Memory B cell (primary cell): Measurements from ENCODE around the gene FCGR3A.
A peak's percentile ranks its signal among the peaks of the same experiment; 100 is the strongest.
"Not testable (repeated sequence)": the region's sequence is repeated elsewhere in the genome, so short reads cannot be mapped to it uniquely, and the experiment has no call there.

ENCODE experiments used
- ATAC-seq: fragments of 150-1000 bp; cut with Tn5 transposase; 2 replicates; pipeline ENCODE4 v1.10.0; 2021; ENCODE audit warnings: low read depth, mild to moderate bottlenecking, moderate library complexity
- DNase-seq, 2 donors: peaks; one replicate each; pipeline ENCODE4 v3.0.0; 2022; ENCODE audit warnings: low spot score in 2 of 2
- H3K27ac Mint-ChIP-seq: one replicate; pipeline ENCODE4 v1.8.0; 2022; ENCODE audit warnings: mild to moderate bottlenecking, moderate library complexity, mixed read lengths
- H3K27me3 Mint-ChIP-seq: one replicate; pipeline ENCODE4 v1.8.0; 2022; ENCODE audit warnings: mixed read lengths
- H3K36me3 Mint-ChIP-seq: one replicate; pipeline ENCODE4 v1.8.0; 2022; ENCODE audit warnings: mild to moderate bottlenecking, mixed read lengths
- H3K4me1 Mint-ChIP-seq: one replicate; pipeline ENCODE4 v1.8.0; 2022; ENCODE audit warnings: mixed read lengths
- H3K4me3 Mint-ChIP-seq: one replicate; pipeline ENCODE4 v1.8.0; 2022; ENCODE audit warnings: mild to moderate bottlenecking, moderate library complexity, mixed read lengths
- H3K9me3 Mint-ChIP-seq: one replicate; pipeline ENCODE4 v1.8.0; 2022; ENCODE audit warnings: mixed read lengths

The FCGR3A gene

GRCh38 chr1:161571703-161572102, 22.1 kb upstream of the FCGR3A start:
- H3K36me3 Mint-ChIP-seq, ATAC-seq, H3K27me3 Mint-ChIP-seq, H3K4me3 Mint-ChIP-seq, H3K4me1 Mint-ChIP-seq, DNase-seq, H3K9me3 Mint-ChIP-seq, H3K27ac Mint-ChIP-seq: not testable (repeated sequence)

GRCh38 chr1:161566602-161566960, 17.0 kb upstream of the FCGR3A start:
- H3K27me3 Mint-ChIP-seq, H3K4me3 Mint-ChIP-seq, H3K9me3 Mint-ChIP-seq, H3K4me1 Mint-ChIP-seq, ATAC-seq, H3K36me3 Mint-ChIP-seq, DNase-seq: not testable (repeated sequence)
- H3K27ac Mint-ChIP-seq, result peak overlapping the region; percentile 70

GRCh38 chr1:161563522-161563921, 13.9 kb upstream of the FCGR3A start:
- not testable (repeated sequence) for H3K9me3 Mint-ChIP-seq, H3K4me3 Mint-ChIP-seq, DNase-seq, H3K27me3 Mint-ChIP-seq, H3K36me3 Mint-ChIP-seq, H3K27ac Mint-ChIP-seq, ATAC-seq
- H3K4me1 Mint-ChIP-seq, result peaks cover 13% of the 10 kb centered on the region

- peaks cover 13% of the 10 kb centered on the region for H3K4me1 Mint-ChIP-seq
- not testable (repeated sequence) for H3K27ac Mint-ChIP-seq, H3K4me3 Mint-ChIP-seq, ATAC-seq, H3K9me3 Mint-ChIP-seq, DNase-seq, H3K36me3 Mint-ChIP-seq, H3K27me3 Mint-ChIP-seq
Observed at GRCh38 chr1:161562441-161562840, 12.8 kb upstream of the FCGR3A start.

DNA sequence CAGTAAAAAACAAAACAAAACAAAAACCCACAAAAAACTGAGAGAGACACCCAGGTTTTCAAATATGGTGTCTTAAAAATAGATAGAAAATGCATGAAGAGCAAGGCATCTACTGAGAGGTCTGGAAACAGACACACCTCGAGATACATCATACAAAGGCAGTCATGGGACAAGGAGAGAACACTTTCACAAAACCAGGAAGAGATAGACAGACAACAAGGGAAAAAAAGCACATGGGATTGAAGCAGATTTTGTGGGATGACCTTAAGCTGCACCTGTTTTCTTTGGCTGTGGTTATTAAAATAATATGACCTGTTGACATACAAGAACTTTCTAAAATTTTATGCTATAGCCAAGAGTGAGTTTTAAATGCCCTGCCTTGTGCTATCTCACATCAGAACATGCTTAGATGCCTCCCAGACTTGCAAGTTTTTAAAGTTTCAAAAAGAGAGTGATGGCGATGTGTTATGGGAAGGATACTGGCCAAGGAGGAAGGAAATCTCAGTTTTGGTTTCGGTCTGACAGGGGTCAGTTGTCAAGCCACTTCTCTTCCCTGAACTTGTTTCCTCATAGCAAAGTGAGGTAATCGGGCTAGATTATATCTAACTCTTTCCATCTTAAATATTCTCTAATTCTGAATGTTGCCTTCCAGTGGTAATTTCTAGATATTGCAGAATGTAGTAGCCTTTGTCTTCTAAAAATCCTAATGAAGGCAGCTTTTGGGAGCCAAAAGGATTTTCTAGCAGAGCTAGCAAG, 11.5 kb upstream of the FCGR3A start:
- ATAC-seq, result peak; percentile 80
- not testable (repeated sequence) for H3K4me1 Mint-ChIP-seq
- H3K27ac Mint-ChIP-seq, result peak overlapping the region; percentile 45

GRCh38 chr1:161557506-161558450, 8.2 kb upstream of the FCGR3A start:
- ATAC-seq, H3K27ac Mint-ChIP-seq, H3K4me3 Mint-ChIP-seq, H3K9me3 Mint-ChIP-seq, H3K36me3 Mint-ChIP-seq, DNase-seq, H3K27me3 Mint-ChIP-seq: not testable (repeated sequence)
- peaks cover 15% of the 10 kb centered on the region for H3K4me1 Mint-ChIP-seq

More for the DNA sequence above, 11.5 kb upstream of the FCGR3A start:
- H3K4me3 Mint-ChIP-seq, result peak overlapping the region; percentile 63
- H3K36me3 Mint-ChIP-seq, DNase-seq, H3K9me3 Mint-ChIP-seq, H3K27me3 Mint-ChIP-seq: not testable (repeated sequence)

DNA sequence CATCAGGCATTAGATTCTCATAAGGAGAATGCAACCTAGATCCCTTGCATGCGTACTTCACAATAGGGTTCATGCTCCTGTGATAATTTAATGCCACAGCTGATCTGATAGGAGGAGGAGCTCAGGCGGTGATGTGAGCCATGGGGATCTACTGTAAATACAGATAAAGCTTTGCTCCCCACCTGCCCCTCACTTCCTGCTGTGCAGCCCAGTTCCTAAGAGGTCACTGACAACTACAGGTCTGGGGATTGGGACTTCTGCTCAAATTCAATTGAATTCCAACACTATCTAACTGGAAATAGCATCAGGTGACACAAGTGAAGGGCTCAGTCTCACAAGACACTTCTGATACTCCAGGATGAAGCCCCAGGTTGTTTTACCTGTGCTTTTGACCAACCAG, 7.4 kb upstream of the FCGR3A start:
- H3K4me3 Mint-ChIP-seq, H3K9me3 Mint-ChIP-seq, H3K27me3 Mint-ChIP-seq, DNase-seq, H3K27ac Mint-ChIP-seq, H3K36me3 Mint-ChIP-seq, ATAC-seq: not testable (repeated sequence)
- H3K4me1 Mint-ChIP-seq, result peaks cover 15% of the 10 kb centered on the region

GRCh38 chr1:161556143-161556542, 6.5 kb upstream of the FCGR3A start:
- H3K36me3 Mint-ChIP-seq, ATAC-seq, H3K27ac Mint-ChIP-seq, H3K9me3 Mint-ChIP-seq, DNase-seq, H3K27me3 Mint-ChIP-seq, H3K4me3 Mint-ChIP-seq: not testable (repeated sequence)
- peaks cover 13% of the 10 kb centered on the region for H3K4me1 Mint-ChIP-seq

- DNase-seq, H3K4me1 Mint-ChIP-seq, H3K27me3 Mint-ChIP-seq, H3K4me3 Mint-ChIP-seq, H3K9me3 Mint-ChIP-seq, H3K27ac Mint-ChIP-seq, H3K36me3 Mint-ChIP-seq: not testable (repeated sequence)
- ATAC-seq, result peak; percentile 61
Observed at GRCh38 chr1:161554815-161555417, 5.3 kb upstream of the FCGR3A start.

DNA sequence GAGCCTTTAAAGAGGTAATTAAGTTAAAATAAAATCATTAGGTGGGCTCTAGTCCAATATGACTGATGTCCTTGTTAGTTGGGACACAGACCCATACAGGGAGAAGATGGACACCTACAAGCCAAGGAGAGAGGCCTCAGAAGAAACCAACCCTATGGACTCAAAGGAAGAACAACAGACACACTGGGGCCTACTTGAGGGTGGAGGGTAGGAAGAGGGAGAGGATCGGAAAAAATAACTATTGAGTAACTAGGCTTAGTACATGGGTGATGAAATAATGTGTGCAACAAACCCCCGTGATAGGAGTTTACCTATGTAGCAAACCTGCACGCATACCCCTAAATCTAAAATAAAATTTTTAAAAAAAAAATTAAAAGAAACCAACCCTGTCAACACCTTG, 4.7 kb upstream of the FCGR3A start:
- not testable (repeated sequence) for H3K4me1 Mint-ChIP-seq, H3K27ac Mint-ChIP-seq, DNase-seq, H3K27me3 Mint-ChIP-seq, ATAC-seq, H3K36me3 Mint-ChIP-seq, H3K4me3 Mint-ChIP-seq, H3K9me3 Mint-ChIP-seq

DNA sequence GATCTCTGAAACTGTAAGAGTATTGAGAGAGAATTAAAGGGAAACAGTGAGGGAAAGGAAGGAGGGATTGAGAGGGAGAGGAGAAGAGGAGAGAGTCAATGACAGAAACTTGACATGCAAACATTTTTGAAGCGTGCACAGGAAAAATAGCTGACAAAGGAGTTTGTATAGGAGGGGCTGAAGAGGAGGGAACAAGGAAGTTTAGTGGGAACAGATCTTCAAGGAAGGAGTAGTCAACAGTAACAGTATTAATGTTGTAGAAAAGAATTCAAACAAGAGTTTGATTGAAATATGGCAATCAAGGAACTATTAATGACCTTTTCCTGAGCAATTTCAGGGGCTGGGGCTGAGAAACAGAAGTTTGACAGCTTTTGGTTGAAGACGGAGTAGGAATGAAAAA, 4.0 kb upstream of the FCGR3A start:
- not testable (repeated sequence) for H3K27me3 Mint-ChIP-seq, H3K9me3 Mint-ChIP-seq, H3K4me3 Mint-ChIP-seq, DNase-seq, ATAC-seq, H3K27ac Mint-ChIP-seq, H3K36me3 Mint-ChIP-seq, H3K4me1 Mint-ChIP-seq

DNA sequence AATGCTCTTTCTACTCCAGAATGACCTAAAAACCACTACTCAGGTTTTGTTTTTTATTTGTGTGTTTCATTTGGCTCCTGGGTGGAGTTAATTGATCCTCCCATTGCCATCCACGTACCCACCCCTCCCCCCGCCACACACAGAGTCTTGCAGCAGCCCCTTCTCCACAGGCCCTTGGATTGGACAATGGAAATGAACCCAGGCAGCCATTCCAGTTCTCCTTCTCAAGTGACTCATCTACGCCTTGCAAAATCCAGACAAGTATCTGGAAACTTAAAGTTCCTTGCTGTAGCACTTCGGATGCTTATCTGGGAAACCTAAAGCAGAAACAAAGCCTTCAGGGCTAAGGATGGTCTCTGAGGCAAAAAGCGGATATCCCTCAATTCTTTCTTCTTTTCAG, 1.3 kb upstream of the FCGR3A start:
- not testable (repeated sequence) for H3K4me3 Mint-ChIP-seq, DNase-seq, ATAC-seq, H3K27ac Mint-ChIP-seq, H3K27me3 Mint-ChIP-seq, H3K4me1 Mint-ChIP-seq, H3K36me3 Mint-ChIP-seq, H3K9me3 Mint-ChIP-seq

DNA sequence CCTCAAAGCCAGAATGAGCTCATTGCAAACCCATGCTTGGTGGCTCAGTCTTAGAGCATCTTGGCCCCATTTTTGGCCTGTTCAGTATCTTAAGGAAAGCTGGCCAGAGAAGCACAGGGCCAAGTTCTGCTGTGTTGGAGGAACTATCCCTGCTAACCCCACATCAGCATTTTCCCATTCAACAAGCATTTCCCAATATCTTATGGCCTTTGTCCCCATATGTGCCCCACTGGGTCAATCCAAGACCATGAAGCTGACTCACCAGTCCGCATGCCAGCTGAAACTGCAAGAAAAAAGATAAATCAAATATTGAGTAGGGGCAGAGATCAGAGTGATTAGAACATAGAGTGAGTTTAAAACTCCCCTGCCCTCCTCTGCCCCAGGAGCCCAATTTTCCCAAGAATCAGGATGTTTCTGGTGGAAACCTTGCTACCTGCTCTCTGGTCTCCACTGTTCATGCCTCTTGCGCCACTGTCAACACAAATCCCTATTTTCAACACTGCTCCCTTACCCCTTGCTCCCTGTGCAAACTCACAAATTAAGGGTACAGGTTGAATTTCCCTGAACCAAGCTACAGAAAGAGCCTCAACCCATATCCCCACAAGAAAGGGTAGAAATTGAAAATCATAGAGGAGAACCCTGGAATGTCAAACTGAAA, 740 bp downstream of the FCGR3A start:
- H3K4me1 Mint-ChIP-seq, H3K27me3 Mint-ChIP-seq, H3K36me3 Mint-ChIP-seq, H3K9me3 Mint-ChIP-seq, H3K4me3 Mint-ChIP-seq, DNase-seq, H3K27ac Mint-ChIP-seq, ATAC-seq: not testable (repeated sequence)
